Lower leg skin (tissue), 4 donors: Measurements from ENCODE around the gene NBL1. TPM values are rescaled to one million over a fixed set of nuclear protein-coding genes. Genes with fewer than 3 reads are reported as not detected.
A peak's percentile ranks its signal among the peaks of the same experiment; 100 is the strongest.

Experiments
- DNase-seq, 2 donors: peaks; one replicate each; pipeline ENCODE4 v3.0.0-alpha.2; 2019; ENCODE audit warnings: low spot score in 2 of 2
- H3K4me3 ChIP-seq: fragments of 200-600 bp; sonication (generic); 2 replicates; pipeline ENCODE4 v1.5.1; 2017; ENCODE audit warnings: mild to moderate bottlenecking, low read depth; ENCODE audit not compliant: poor library complexity, severe bottlenecking
- CTCF ChIP-seq, 3 donors: fragments of 450-650 bp; IDR thresholded peaks; one replicate each; pipeline ENCODE4 v1.5.1; 2016; ENCODE audit warnings: antibody characterized with exemption in 3 of 3, mild to moderate bottlenecking in 3 of 3, moderate library complexity in 2 of 3
- POLR2A ChIP-seq, 2 donors: fragments of 450-650 bp; IDR thresholded peaks; one replicate each; pipeline ENCODE4 v1.6.1; 2016 to 2017; ENCODE audit warnings: antibody characterized with exemption in 2 of 2, mild to moderate bottlenecking in 1 of 2, moderate library complexity in 1 of 2
- WGBS, 2 donors: methylation state at CpG; one replicate each; pipeline ENCODE4 v1.1.5; 2018; 5-methylcytosine and 5-hydroxymethylcytosine counted together
- intact Hi-C: fragments of 100-400 bp; cut with DNase I; formaldehyde crosslinking; loops from one replicate; pipeline ENCODE4 v1.15.0; 2023; ENCODE audit warnings: low total_unique reads
- total RNA-seq, 4 donors: library from RNA; depleted of rRNA; stranded (reverse); fragments of >200 nt; gene quantifications; one replicate each; pipeline ENCODE4 v1.1.0, GENCODE V29; 2016

NBL1 gene
- total RNA-seq = 100 to 1,000 TPM; 147 to 230 (median 210) TPM

DNA sequence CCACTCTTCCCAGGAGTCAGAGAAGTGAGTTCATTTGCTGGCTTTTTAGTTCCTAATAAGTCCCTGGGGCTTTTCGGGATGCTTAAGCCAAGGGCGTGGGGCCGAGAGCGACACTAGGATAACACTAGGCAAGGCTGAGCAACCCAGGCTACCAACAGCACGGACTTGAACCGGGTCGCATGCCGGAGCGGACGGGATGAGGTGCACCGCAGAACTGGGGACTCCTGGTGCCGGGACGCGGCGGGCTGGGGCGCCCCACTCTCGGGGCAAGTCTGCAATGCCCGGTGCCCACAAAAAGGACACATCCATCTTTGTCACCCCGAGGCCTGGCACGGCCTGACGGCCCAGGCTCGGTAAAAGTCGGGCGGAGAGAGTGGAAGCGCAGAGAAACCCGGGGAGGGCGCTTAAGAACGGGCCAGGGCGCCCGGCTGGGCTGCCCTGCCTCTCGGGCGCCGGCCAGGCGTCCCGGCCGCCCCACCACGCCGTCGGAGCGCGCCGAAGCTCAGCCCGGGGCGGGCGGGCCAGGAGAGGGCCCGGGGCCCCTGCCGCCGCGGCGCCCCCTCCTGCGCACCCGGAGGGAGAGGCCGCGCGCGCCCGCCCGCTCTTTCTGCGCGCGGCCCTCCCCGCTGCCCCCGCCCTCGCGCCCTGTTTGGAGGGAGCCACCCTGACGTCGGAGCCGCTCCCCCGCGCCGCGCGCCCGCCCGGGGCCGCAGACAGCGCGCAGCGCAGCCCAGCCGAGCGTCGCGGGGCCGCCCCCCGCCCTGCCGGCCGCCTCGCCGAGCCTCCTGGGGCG lies at the start of gene NBL1:
Gene NBL1, plus strand, starts transcription at position 710 of the 793 bp plus-strand sequence. CDS start 10,720 bp downstream, outside the sequence.
- peak in 1 of 2 donors; percentile 94 for DNase-seq
- H3K4me3 ChIP-seq = peak within 1 kb of the TSS; percentile 70
- TF ChIP-seq CTCF (IDR thresholded peaks at IDR 0.05) (no peak), POLR2A (IDR thresholded peaks at IDR 0.05) (no peak)
- intact Hi-C loops = loop anchor here (10.0 kb wide), 1 partner anchor 159 kb away; the partner anchor contains the start of gene CAPZB
- WGBS, 2 donors = 0 to 1% methylated on average over 12 to 27 of the region's 90 CpGs

GRCh38 chr1:19596065-19596713 lies 47.9 kb upstream of the NBL1 start:
- WGBS, 2 donors = 3 to 7% methylated on average over 11 of the region's 11 CpGs
- intact Hi-C loops = no loop called here
- TF ChIP-seq POLR2A (IDR thresholded peaks at IDR 0.05) (no peak), CTCF (IDR thresholded peaks at IDR 0.05) (no peak)
- no peak for DNase-seq
- H3K4me3 ChIP-seq = peak overlapping the region; percentile 95

GRCh38 chr1:19596714-19597495 lies 47.2 kb upstream of the NBL1 start:
- 0 to 1% methylated on average over 49 to 58 of the region's 65 CpGs for WGBS, 2 donors
- intact Hi-C loops = no loop called here
- H3K4me3 ChIP-seq = peak overlapping the region; percentile 95
- TF ChIP-seq CTCF (IDR thresholded peaks at IDR 0.05) (no peak), POLR2A (IDR thresholded peaks at IDR 0.05) (no peak)
- DNase-seq = peak; percentile 97 to 99

DNA sequence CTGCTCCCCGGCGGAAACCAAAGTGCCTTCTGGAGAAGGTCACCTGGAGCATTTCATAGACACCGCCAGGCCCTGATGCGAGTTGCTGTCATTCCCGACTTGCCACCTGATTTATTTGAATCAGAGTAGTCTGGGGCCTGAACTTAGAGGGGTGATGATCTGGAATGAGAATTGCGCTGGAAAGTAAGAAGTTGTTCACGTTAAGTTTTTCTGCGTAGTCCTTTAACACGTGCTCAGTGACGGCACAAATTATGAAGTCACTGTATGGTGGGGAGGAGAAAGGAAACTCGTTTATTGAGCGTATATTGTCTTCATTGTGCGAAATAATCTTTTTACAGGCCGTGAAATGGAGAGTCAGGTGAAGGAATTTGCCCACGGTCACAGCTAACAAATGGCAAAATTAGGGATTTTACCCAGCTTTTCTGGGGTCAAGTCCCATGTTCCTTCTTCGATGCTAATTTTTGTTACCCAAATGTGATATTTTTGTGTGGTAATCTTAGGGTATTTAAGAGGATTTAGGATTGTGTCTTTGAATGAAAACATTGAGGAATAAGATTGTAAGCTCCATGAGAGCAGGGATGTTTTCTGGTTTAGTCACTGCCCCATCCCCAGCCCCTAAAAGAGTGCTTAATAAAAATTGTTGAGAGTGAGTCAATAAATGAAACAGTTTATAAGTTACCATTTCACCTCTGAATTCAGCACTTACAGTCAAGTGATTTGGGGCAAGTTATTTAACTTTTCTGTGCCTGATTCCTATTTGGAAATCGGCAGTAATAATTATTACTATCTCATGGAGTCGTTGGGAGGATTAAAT lies 46.4 kb upstream of the NBL1 start:
- WGBS, 2 donors = 14 to 15% methylated on average over 18 of the region's 18 CpGs
- intact Hi-C loops = no loop called here
- peak overlapping the region; percentile 95 for H3K4me3 ChIP-seq
- TF ChIP-seq POLR2A (IDR thresholded peaks at IDR 0.05) (no peak), CTCF (IDR thresholded peaks at IDR 0.05) (no peak)
- DNase-seq = peak in 1 of 2 donors; percentile 14

DNA sequence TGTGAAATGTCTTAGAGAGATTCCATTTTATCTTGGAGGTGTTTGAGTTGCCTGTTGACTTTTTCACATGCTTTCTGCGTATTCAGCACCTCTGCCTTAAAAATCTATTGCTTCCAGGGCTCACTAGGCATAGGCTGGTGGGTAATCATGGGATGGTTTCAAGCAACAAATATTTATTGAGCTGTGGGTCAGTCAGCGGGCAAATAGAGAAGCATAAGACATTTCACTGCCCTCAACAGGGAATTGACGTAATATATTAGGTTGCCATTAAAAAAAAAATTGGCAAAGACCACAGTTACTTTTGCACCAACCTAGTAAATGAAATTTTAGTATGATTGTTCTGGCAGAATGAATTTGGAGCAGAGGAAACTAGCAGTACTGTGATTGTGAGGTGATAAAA lies 44.3 kb upstream of the NBL1 start:
- intact Hi-C loops = no loop called here
- 85 to 94% methylated on average over 3 of the region's 3 CpGs for WGBS, 2 donors
- no peak overlapping the region for H3K4me3 ChIP-seq
- TF ChIP-seq POLR2A (IDR thresholded peaks at IDR 0.05) (no peak), CTCF (IDR thresholded peaks at IDR 0.05) (no peak)
- DNase-seq = no peak
